H1 (cell line): ENCODE measurements around the gene GFAP. TPM values are rescaled to one million over a fixed set of nuclear protein-coding genes. Genes with fewer than 3 reads are reported as not detected.

Source experiments
- ATF3 ChIP-seq: IDR thresholded peaks from 2 replicates; pipeline ENCODE4 v1.6.1; 2011; ENCODE audit warnings: low read depth, mild to moderate bottlenecking, low read length; ENCODE audit not compliant: insufficient read depth
- BRCA1 ChIP-seq: IDR thresholded peaks from 2 replicates; pipeline ENCODE4 v1.6.1; 2012; ENCODE audit warnings: low read depth, low read length, improper control_type of control experiment
- CHD2 ChIP-seq: IDR thresholded peaks from 2 replicates; pipeline ENCODE4 v1.6.1; 2012; ENCODE audit warnings: low read length, improper control_type of control experiment
- CTBP2 ChIP-seq: IDR thresholded peaks from 2 replicates; pipeline ENCODE4 v1.7.0; 2011; ENCODE audit warnings: borderline replicate concordance, mild to moderate bottlenecking, moderate library complexity, mixed read lengths, low read length; ENCODE audit not compliant: insufficient read depth, insufficient read length
- E2F6 ChIP-seq: IDR thresholded peaks from 2 replicates; pipeline ENCODE4 v1.6.1; 2012; ENCODE audit warnings: inconsistent platforms
- FOSL1 ChIP-seq: IDR thresholded peaks from 2 replicates; pipeline ENCODE4 v1.6.1; 2011; ENCODE audit warnings: mild to moderate bottlenecking, low read depth, low read length, moderate library complexity; ENCODE audit not compliant: insufficient read depth
- GABPA ChIP-seq: IDR thresholded peaks from 2 replicates; pipeline ENCODE4 v1.6.1; 2011; ENCODE audit warnings: mild to moderate bottlenecking, low read length, moderate library complexity, borderline replicate concordance; ENCODE audit not compliant: insufficient read depth
- GTF2F1 ChIP-seq: IDR thresholded peaks from 2 replicates; pipeline ENCODE4 v1.6.1; 2012; ENCODE audit warnings: low read depth, low read length, improper control_type of control experiment, borderline replicate concordance
- KDM4A ChIP-seq: IDR thresholded peaks from one replicate; pipeline ENCODE4 v1.7.1; 2012; ENCODE audit warnings: low read depth, mild to moderate bottlenecking, moderate library complexity, low read length, inconsistent platforms; ENCODE audit not compliant: severe bottlenecking
- KDM5A ChIP-seq: fragments of 200-600 bp; IDR thresholded peaks from 2 replicates; pipeline ENCODE4 v1.7.1; 2012; ENCODE audit warnings: mild to moderate bottlenecking, low read length, inconsistent platforms, mixed read lengths
- MAX ChIP-seq: IDR thresholded peaks from 2 replicates; pipeline ENCODE4 v1.6.1; 2012; ENCODE audit warnings: inconsistent platforms
- NRF1 ChIP-seq: IDR thresholded peaks from 2 replicates; pipeline ENCODE4 v1.6.1; 2011; ENCODE audit warnings: mild to moderate bottlenecking, low read depth, low read length, improper control_type of control experiment
- POU5F1 ChIP-seq: IDR thresholded peaks from 2 replicates; pipeline ENCODE4 v1.6.1; 2011; ENCODE audit warnings: low read depth, mild to moderate bottlenecking, low read length, moderate library complexity
- RNF2 ChIP-seq: fragments of 200-900, 300-1000 bp; sonication (generic); IDR thresholded peaks from 2 replicates; pipeline ENCODE4 v1.7.1; 2016; ENCODE audit warnings: borderline replicate concordance, low read depth, mild to moderate bottlenecking, antibody characterized with exemption, low read length; ENCODE audit not compliant: poor library complexity, severe bottlenecking; ENCODE audit errors: missing control alignments
- RXRA ChIP-seq: IDR thresholded peaks from 2 replicates; pipeline ENCODE4 v1.6.1; 2011; ENCODE audit warnings: low read depth, mild to moderate bottlenecking, low read length, moderate library complexity; ENCODE audit not compliant: insufficient read depth
- SAP30 ChIP-seq: fragments of 300-600 bp; sonication (generic); IDR thresholded peaks from 2 replicates; pipeline ENCODE4 v1.7.1; 2012; ENCODE audit warnings: low read length, moderate library complexity, mild to moderate bottlenecking, inconsistent platforms; ENCODE audit not compliant: insufficient read depth, insufficient replicate concordance
- SIN3A ChIP-seq, 2 experiments: IDR thresholded peaks in 1 of 2; conservative IDR thresholded peaks in 1 of 2; 2 replicates each; pipeline ENCODE4 v1.6.1; 2011 to 2012; ENCODE audit warnings: low read length in 2 of 2, improper control_type of control experiment in 1 of 2, low read depth in 1 of 2, mild to moderate bottlenecking in 1 of 2
- USF2 ChIP-seq: IDR thresholded peaks from 2 replicates; pipeline ENCODE4 v1.6.1; 2011; ENCODE audit warnings: low read length, improper control_type of control experiment
- YY1 ChIP-seq: IDR thresholded peaks from 2 replicates; pipeline ENCODE4 v1.6.1; 2011; ENCODE audit warnings: low read depth, mild to moderate bottlenecking, low read length
- polyA plus RNA-seq, 7 experiments: library from polyadenylated mRNA; depleted of rRNA in 3 of 7; stranded (reverse) in 5 of 7; unstranded in 2 of 7; fragments of >200 nt in 5 of 7; fragments of 200-250 nt in 2 of 7; gene quantifications; 1 replicate in 5 of 7; 2 replicates in 1 of 7; 4 replicates in 1 of 7; pipeline versions ENCODE4 v1.2.1 to v1.2.3, GENCODE V29; 2011 to 2013; ENCODE audit warnings: missing spikeins in 2 of 7, mixed read lengths in 2 of 7
- total RNA-seq: library from RNA; stranded (reverse); fragmentation: NEBNext Ultra II Directional; extraction: Animal tissue kit (Norgen Biotek cat#: 25700); gene quantifications from 2 replicates; pipeline ENCODE4 v1.2.1, GENCODE V29; 2021

GFAP gene
- total and polyA plus RNA-seq, 2 of the 8 experiments (the other 6 are each of a cell fraction or from before 2014, with no cell fraction given), result 1.3 to 1.5 TPM

GRCh38 chr17:44959821-44960531 is 44.7 kb upstream of the GFAP start (continued):
- TF ChIP-seq POU5F1 (no peak), MAX (peak; percentile 93), CHD2 (no peak), USF2 (no peak), KDM4A (peak; percentile 57), E2F6 (peak; percentile 90), CTBP2 (no peak), NRF1 (no peak), RXRA (no peak), KDM5A (no peak), SAP30 (no peak), SIN3A (conservative IDR thresholded peaks at IDR 0.05 in 1 of 2, IDR thresholded peaks at IDR 0.05 in 1 of 2; ENCODE audit: low read depth in 1 of 2, low read length in 2 of 2) (no peak), GABPA (no peak), RNF2 (no peak), GTF2F1 (no peak), YY1 (no peak), BRCA1 (no peak), ATF3 (no peak), FOSL1 (no peak)
